Transverse colon (tissue), 4 donors: ENCODE results near the gene GRIN2A. TPM values are rescaled to one million over a fixed set of nuclear protein-coding genes. Genes with fewer than 3 reads are reported as not detected.

Source experiments
- DNase-seq: peaks from one replicate; pipeline ENCODE4 v3.0.0-alpha.2; 2019
- H3K27ac ChIP-seq, 4 donors: fragments of 200-600 bp; sonication (generic); 2 replicates each; pipeline ENCODE4 v1.5.1; 2016 to 2018; ENCODE audit warnings: inconsistent platforms in 4 of 4
- H3K27me3 ChIP-seq: fragments of 200-600 bp; sonication (generic); 2 replicates; pipeline ENCODE4 v1.5.1; 2017; ENCODE audit warnings: inconsistent platforms
- H3K36me3 ChIP-seq, 4 donors: fragments of 200-600 bp; sonication (generic); 2 replicates each; pipeline ENCODE4 v1.5.1; 2017 to 2019; ENCODE audit warnings: inconsistent platforms in 4 of 4
- H3K4me1 ChIP-seq, 4 donors: fragments of 200-600 bp; sonication (generic); 2 replicates each; pipeline ENCODE4 v1.5.1; 2017 to 2020; ENCODE audit warnings: inconsistent platforms in 4 of 4
- H3K4me3 ChIP-seq, 4 donors: fragments of 200-600 bp; sonication (generic); 1 replicate in 1 of 4; 2 replicates in 3 of 4; pipeline versions ENCODE4 v1.5.1 to v1.6.1; 2017 to 2019; ENCODE audit warnings: inconsistent platforms in 4 of 4
- H3K9me3 ChIP-seq, 2 donors: fragments of 200-600 bp; sonication (generic); 2 replicates each; pipeline ENCODE4 v1.5.1; 2017 to 2019; ENCODE audit warnings: inconsistent platforms in 2 of 2
- CTCF ChIP-seq, 5 experiments: fragments of 200-600 bp in 3 of 5; fragments of 450-650 bp in 2 of 5; sonication (generic) in 3 of 5; IDR thresholded peaks; 1 replicate in 2 of 5; 2 replicates in 3 of 5; pipeline ENCODE4 v1.5.1; 2016 to 2017; ENCODE audit warnings: antibody characterized with exemption in 5 of 5, inconsistent platforms in 3 of 5, mild to moderate bottlenecking in 2 of 5, moderate library complexity in 1 of 5
- EP300 ChIP-seq: sonication (generic); formaldehyde crosslinking; IDR thresholded peaks from one replicate; pipeline ENCODE4 v1.6.1; 2017; ENCODE audit warnings: antibody characterized with exemption, low read depth
- POLR2A ChIP-seq: fragments of 450-650 bp; IDR thresholded peaks from one replicate; pipeline ENCODE4 v1.6.1; 2016; ENCODE audit warnings: antibody characterized with exemption, mild to moderate bottlenecking, moderate library complexity
- POLR2AphosphoS5 ChIP-seq, 3 donors: sonication (generic); formaldehyde crosslinking; IDR thresholded peaks; one replicate each; pipeline ENCODE4 v1.6.1; 2016; ENCODE audit warnings: antibody characterized with exemption in 3 of 3
- whole genome bisulfite sequencing, 2 donors: methylation state at CpG; one replicate each; pipeline ENCODE4 v1.1.5; 2018; ENCODE audit warnings: low coverage in 1 of 2; 5-methylcytosine and 5-hydroxymethylcytosine counted together
- in situ Hi-C, 4 donors: fragments of 200-750 bp; cut with MboI; loops; one replicate each; pipeline versions ENCODE4 v1.15.0 to v1.15.1; 2017; ENCODE audit warnings: low sequenced_read_pairs in 3 of 4, low pct_ligation_motif_present in 1 of 4, low pct_unique_long_range_greater_than_20kb in 1 of 4
- intact Hi-C: fragments of 100-400 bp; cut with DNase I; formaldehyde crosslinking; loops from one replicate; pipeline ENCODE4 v1.15.1; 2023; ENCODE audit warnings: low total_unique reads
- total RNA-seq, 4 donors: library from RNA; depleted of rRNA; stranded (reverse); fragments of >200 nt; gene quantifications; one replicate each; pipeline ENCODE4 v1.1.0, GENCODE V29; 2016

Gene GRIN2A
- total RNA-seq, 4 donors from 2014 or later = 0.14 to 0.37 (median 0.18) TPM

- Histone ChIP-seq H3K27ac (no peak overlapping the region), H3K9me3 (no peaks in the 10 kb centered on the region), H3K4me1 (peaks cover 0 to 4% (median 0%) of the 10 kb centered on the region in 4 donors), H3K4me3 (no peak overlapping the region), H3K36me3 (no peaks in the 10 kb centered on the region), H3K27me3 (no peaks in the 10 kb centered on the region)
- in situ Hi-C loops = no loop called here
- 90 to 100% methylated on average over 2 to 7 of the region's 7 CpGs for WGBS, 2 donors
- no peak for TF ChIP-seq POLR2AphosphoS5 (IDR thresholded peaks at IDR 0.05)
- TF ChIP-seq POLR2A = no peak
- TF ChIP-seq CTCF (IDR thresholded peaks at IDR 0.05) = no peak
- no peak for TF ChIP-seq EP300
- intact Hi-C loops = no loop called here
- DNase-seq = no peak
These were observed 69.0 kb downstream of the GRIN2A start for GRCh38 chr16:10113248-10113647.

GRCh38 chr16:10112021-10112420 lies 70.2 kb downstream of the GRIN2A start:
- WGBS, 2 donors = 90% methylated on average over 5 of the region's 5 CpGs; no CpG with 5 or more reads in 1 of the 2 donors
- Histone ChIP-seq H3K9me3 (no peaks in the 10 kb centered on the region), H3K27ac (no peak overlapping the region), H3K4me3 (no peak overlapping the region), H3K4me1 (peaks cover 0 to 4% (median 0%) of the 10 kb centered on the region in 4 donors), H3K27me3 (no peaks in the 10 kb centered on the region), H3K36me3 (no peaks in the 10 kb centered on the region)
- DNase-seq = no peak
- intact Hi-C loops (no loop called here), in situ Hi-C loops (no loop called here)
- no peak for TF ChIP-seq EP300

- Histone ChIP-seq H3K27ac (no peak overlapping the region), H3K4me1 (peaks cover 0 to 4% (median 0%) of the 10 kb centered on the region in 4 donors), H3K9me3 (no peaks in the 10 kb centered on the region), H3K4me3 (no peak overlapping the region), H3K36me3 (no peaks in the 10 kb centered on the region), H3K27me3 (no peaks in the 10 kb centered on the region)
- 89% methylated on average over 18 of the region's 26 CpGs; no CpG with 5 or more reads in 1 of the 2 donors for whole genome bisulfite sequencing, 2 donors
- no peak for DNase-seq
- TF ChIP-seq CTCF (IDR thresholded peaks at IDR 0.05) (no peak), EP300 (no peak), POLR2A (no peak), POLR2AphosphoS5 (IDR thresholded peaks at IDR 0.05) (no peak)
- in situ Hi-C loops = no loop called here
- intact Hi-C loops = no loop called here
These were observed 71.0 kb downstream of the GRIN2A start for GRCh38 chr16:10111156-10111761.

- TF ChIP-seq POLR2AphosphoS5 (IDR thresholded peaks at IDR 0.05) (no peak), EP300 (no peak), POLR2A (no peak), CTCF (IDR thresholded peaks at IDR 0.05) (no peak)
- intact Hi-C loops = no loop called here
- no peaks in the 10 kb centered on the region for H3K27me3 ChIP-seq
- DNase-seq = no peak
- H3K9me3 ChIP-seq = no peaks in the 10 kb centered on the region
- peaks cover 0 to 4% (median 0%) of the 10 kb centered on the region in 4 donors for H3K4me1 ChIP-seq
- no peak overlapping the region for H3K4me3 ChIP-seq
- H3K27ac ChIP-seq = no peak overlapping the region
- no peaks in the 10 kb centered on the region for H3K36me3 ChIP-seq
- in situ Hi-C loops = no loop called here
- 44 to 53% methylated on average over 4 of the region's 4 CpGs for WGBS, 2 donors
These were observed 71.7 kb downstream of the GRIN2A start for GRCh38 chr16:10110552-10110951.

- intact Hi-C loops = no loop called here
- H3K27ac ChIP-seq = no peak overlapping the region
- WGBS, 2 donors = 96% methylated on average over 1 of the region's 1 CpG; no CpG with 5 or more reads in 1 of the 2 donors
- in situ Hi-C loops = no loop called here
- DNase-seq = no peak
- no peak for TF ChIP-seq EP300
- no peak for TF ChIP-seq POLR2A
- no peak for TF ChIP-seq CTCF (IDR thresholded peaks at IDR 0.05)
- no peak for TF ChIP-seq POLR2AphosphoS5 (IDR thresholded peaks at IDR 0.05)
- H3K4me1 ChIP-seq = no peaks in the 10 kb centered on the region
- no peaks in the 10 kb centered on the region for H3K9me3 ChIP-seq
- H3K36me3 ChIP-seq = no peaks in the 10 kb centered on the region
- no peak overlapping the region for H3K4me3 ChIP-seq
- no peaks in the 10 kb centered on the region for H3K27me3 ChIP-seq
These were observed 75.1 kb downstream of the GRIN2A start for GRCh38 chr16:10107081-10107480.
